Thyroid gland (tissue), 4 donors: ENCODE results near the gene ALDH5A1.
A peak's percentile ranks its signal among the peaks of the same experiment; 100 is the strongest.

Experiments
- CTCF ChIP-seq, 6 experiments: fragments of 200-600 bp in 3 of 6; fragments of 450-650 bp in 3 of 6; sonication (generic) in 3 of 6; IDR thresholded peaks; one replicate each; pipeline ENCODE4 v1.5.1; 2016 to 2019; ENCODE audit warnings: antibody characterized with exemption in 6 of 6, mild to moderate bottlenecking in 2 of 6, inconsistent platforms in 1 of 6, moderate library complexity in 1 of 6
- POLR2A ChIP-seq, 2 donors: fragments of 450-650 bp; IDR thresholded peaks; one replicate each; pipeline ENCODE4 v1.6.1; 2017; ENCODE audit warnings: antibody characterized with exemption in 2 of 2, mild to moderate bottlenecking in 2 of 2, moderate library complexity in 1 of 2

GRCh38 chr6:24522228-24523176 lies 27.7 kb downstream of the ALDH5A1 start:
- no peak for TF ChIP-seq CTCF (IDR thresholded peaks at IDR 0.05)
- TF ChIP-seq POLR2A (IDR thresholded peaks at IDR 0.05) = peak in 1 of 2 donors; percentile 23
